ENCODE measurements around the gene QPRT. TPM values are rescaled to one million over a fixed set of nuclear protein-coding genes. Genes with fewer than 3 reads are reported as not detected.
"Not testable (repeated sequence)": the region's sequence is repeated elsewhere in the genome, so short reads cannot be mapped to it uniquely, and the experiment has no call there.

Gene QPRT
- total and polyA plus RNA-seq, 2 of the 8 experiments (the other 6 are each of a cell fraction or from before 2014, with no cell fraction given), result 89.0 to 102 TPM

- not testable (repeated sequence) for H2AK5ac ChIP-seq (ENCODE audit: low read depth, low read length); H2BK5ac ChIP-seq (ENCODE audit: low read depth, low read length); H3K14ac ChIP-seq (ENCODE audit: insufficient read length); H3K79me2 ChIP-seq (ENCODE audit: control insufficient read depth in 1 of 2, insufficient read depth in 2 of 2, low read length in 2 of 2); H3K23me2 ChIP-seq (ENCODE audit: low read depth, low read length); H3K4ac ChIP-seq (replicated peaks; ENCODE audit: insufficient read length, low read depth, low read length); H2AFZ ChIP-seq (ENCODE audit: low read length); H3K9ac ChIP-seq (replicated peaks in 1 of 4; ENCODE audit: extremely low read depth in 1 of 4, low read depth in 3 of 4, low read length in 3 of 4); H2BK12ac ChIP-seq (ENCODE audit: low read depth, low read length); H3K27ac ChIP-seq (ENCODE audit: low read depth, low read length); H3K4me3 ChIP-seq (ENCODE audit: extremely low read depth in 1 of 4, insufficient read depth in 2 of 4, low read depth in 3 of 4, low read length in 4 of 4); H3K9me3 ChIP-seq (ENCODE audit: insufficient read depth in 2 of 2, low read depth in 1 of 2, low read length in 1 of 2); H4K5ac ChIP-seq (ENCODE audit: insufficient read length, low read depth, low read length); H4K8ac ChIP-seq (ENCODE audit: extremely low read depth, insufficient read depth, low read length); H3K79me1 ChIP-seq (ENCODE audit: low read depth, low read length); H3K23ac ChIP-seq (ENCODE audit: insufficient read length); DNase-seq (ENCODE audit: low read depth in 1 of 2, low spot score in 2 of 2); H4K91ac ChIP-seq (replicated peaks; ENCODE audit: insufficient read length, low read length); H2BK120ac ChIP-seq (replicated peaks; ENCODE audit: low read depth, low read length); H2BK20ac ChIP-seq (ENCODE audit: low read length); H2BK15ac ChIP-seq (ENCODE audit: low read length); H3K4me2 ChIP-seq (ENCODE audit: insufficient read depth in 1 of 2, low read depth in 2 of 2, low read length in 2 of 2); H3K27me3 ChIP-seq (replicated peaks in 1 of 4; ENCODE audit: control insufficient read depth in 3 of 4, extremely low read depth in 1 of 4, insufficient read depth in 3 of 4, low read length in 3 of 4); H3K36me3 ChIP-seq (ENCODE audit: control insufficient read depth in 2 of 4, insufficient read depth in 4 of 4, low read length in 3 of 4); H4K20me1 ChIP-seq (replicated peaks in 1 of 2; ENCODE audit: control insufficient read depth in 1 of 2, insufficient read depth in 2 of 2, low read length in 2 of 2); H3K56ac ChIP-seq (replicated peaks; ENCODE audit: insufficient read length, low read depth, low read length); FAIRE-seq; H3K18ac ChIP-seq (ENCODE audit: extremely low read depth, low read length); H3K4me1 ChIP-seq (replicated peaks in 1 of 4; ENCODE audit: control insufficient read depth in 3 of 4, insufficient read depth in 4 of 4, low read length in 3 of 4)
- 97% methylated on average over 8 of the region's 8 CpGs; no CpG with 5 or more reads in 1 of the 2 experiments for WGBS, 2 experiments (ENCODE audit: extremely low coverage in 1 of 2, insufficient coverage in 1 of 2, insufficient read length in 1 of 2, insufficient replicate concordance in 2 of 2, low coverage in 1 of 2, low lambda C conversion rate in 2 of 2, missing lambda C conversion rate in 1 of 2)
- CTCF ChIA-PET (ENCODE audit: partially characterized antibody), result interaction anchor here (0.9 to 1.7 kb wide), 2 partner anchors 62 to 147 kb away, joined by 3 read pairs; no protein-coding TSS in a partner anchor
- POLR2A ChIA-PET (ENCODE audit: partially characterized antibody), result interaction anchor here (1.8 kb wide), 1 partner anchor 41 kb away, joined by 5 read pairs; no protein-coding TSS in a partner anchor
These were observed 40.2 kb upstream of the QPRT start for GRCh38 chr16:29638751-29639150.
